Superior temporal gyrus (tissue), 1 donor: ENCODE measurements around the gene HADHB.

Experiments
- DNase-seq: peaks from one replicate; pipeline ENCODE4 v3.0.0-alpha.2; 2016; ENCODE audit errors: extremely low spot score

Gene HADHB

DNA sequence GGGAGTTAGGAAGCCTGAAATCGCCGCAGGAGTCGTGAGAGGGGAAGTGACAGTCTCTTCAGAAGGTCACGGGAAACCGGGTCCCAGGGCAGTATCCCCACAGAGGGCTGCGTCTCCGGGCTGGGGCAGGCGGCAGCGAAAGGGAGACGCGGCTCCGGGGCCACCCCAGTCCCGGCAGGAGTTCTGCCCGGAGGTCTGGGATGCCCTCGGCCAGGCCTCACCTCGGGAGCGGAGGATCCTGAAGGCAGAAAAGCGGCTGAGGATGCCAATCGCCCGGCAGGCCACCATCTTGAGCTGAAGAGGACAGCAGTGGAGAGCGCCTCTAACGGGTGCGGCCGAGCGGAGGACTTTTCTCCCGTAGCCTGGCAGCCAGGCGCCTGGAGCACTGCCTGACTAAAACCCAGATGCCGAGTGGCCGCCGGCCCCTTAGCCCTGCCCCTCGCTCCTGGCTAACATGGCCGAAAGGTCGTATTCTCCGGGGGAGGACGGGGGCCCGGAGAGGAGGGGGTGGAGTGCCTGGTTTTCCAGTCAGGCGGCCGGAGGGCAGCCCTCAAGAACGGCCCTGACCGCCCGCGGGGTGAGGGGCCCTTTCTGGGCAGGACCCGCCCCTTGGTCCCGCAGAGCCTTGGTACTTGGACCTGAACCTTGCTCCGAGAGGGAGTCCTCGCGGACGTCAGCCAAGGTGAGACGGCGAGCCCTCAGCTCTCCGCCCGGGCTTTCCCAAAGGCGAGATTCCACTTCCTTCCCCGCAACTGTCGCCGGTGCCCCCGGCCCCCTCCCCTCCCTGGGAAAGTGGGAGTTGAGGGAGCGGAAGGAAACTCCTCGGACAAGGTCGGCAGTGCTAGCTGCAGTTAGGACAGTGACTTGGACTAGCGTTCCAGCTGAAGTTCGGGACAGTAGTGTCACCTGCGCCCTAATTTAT, at the start of gene HADHB, which contains the start of gene HADHA:
TSS of gene HADHB (plus strand) at position 631 of the 922 bp plus-strand sequence. CDS start 9,316 bp downstream, outside the sequence.
TSS of gene HADHA (minus strand) at position 324 of the 922 bp plus-strand sequence. CDS start at position 288, 36 bp downstream.
- DNase-seq, result peak; percentile 90

DNA sequence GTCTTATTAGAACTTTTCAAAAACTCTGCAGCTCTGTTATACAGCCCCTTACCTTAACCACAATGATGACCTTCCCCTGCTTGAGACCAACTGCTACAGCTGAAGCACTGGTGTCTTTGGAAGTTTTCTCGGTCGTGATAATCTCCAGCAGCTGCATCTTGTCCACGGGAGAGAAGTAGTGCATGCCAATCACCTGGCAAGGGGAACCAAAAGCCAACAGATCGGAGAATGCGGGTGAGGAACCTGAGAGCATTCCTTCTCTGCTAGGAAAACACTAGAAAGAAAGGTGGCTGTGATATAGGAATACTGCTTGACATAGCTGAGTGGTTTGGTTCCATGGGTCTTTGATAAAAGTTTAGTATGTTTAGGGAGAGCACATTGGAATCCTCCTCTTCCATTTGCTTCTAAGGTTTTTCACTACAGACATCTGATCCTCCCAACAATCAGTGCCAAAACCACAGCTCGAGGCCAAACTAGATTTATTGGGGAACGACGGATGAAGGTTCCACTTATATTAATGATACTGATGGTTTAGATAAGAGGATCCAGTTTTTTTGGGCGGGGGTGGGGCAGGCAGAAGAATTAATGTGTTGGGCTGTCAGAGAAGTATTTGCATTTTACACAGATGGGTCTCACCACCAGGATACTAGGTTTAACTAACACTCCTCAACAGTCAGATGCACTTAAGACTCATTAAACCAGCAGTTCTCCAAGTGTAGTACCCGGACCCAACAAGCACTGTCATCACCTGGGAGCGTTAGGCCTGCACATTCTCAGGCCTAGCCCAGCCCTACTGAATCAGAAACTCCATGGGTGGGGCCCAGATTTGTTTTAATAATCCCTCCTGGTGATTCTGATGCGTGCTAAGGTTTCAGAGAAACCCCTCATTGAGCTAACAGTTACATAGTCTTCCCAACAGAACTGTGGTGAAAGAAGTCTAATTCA, 49.4 kb upstream of the HADHB start:
- DNase-seq, result no peak

DNA sequence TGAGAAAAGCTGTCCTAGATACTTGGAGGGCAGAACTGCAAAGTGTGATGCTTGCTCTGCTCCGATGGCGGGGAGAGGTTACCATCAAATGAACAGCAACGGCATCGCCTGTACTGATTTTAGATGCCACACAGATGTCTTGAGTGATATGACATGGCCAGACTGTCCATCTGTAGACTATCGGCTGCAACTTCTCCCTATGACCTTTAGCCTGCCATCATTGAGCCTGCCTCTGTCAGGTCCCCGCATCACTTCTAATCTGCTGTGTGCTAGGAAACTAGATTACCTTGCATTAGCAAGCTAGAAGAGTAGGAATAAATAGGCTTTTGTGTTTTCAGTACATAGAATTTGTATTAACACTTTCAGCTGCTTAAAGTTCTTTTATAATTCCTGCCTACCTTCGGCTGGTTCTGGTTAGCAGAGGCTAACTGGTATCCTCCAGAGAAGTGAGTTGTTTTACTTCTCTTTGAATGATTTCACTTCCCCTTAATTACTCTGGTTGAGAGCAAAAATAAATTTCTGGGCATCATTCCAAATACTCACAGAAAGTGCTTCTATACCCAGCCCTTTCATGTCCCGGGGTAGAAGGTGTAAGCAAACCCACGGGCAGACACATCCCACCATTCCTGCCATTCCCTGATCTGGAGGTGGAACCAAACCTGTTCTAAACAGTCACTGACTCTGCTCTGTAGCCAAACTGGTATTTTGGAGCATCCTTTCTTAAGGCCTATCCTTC, 47.9 kb upstream of the HADHB start:
- peak; percentile 50 for DNase-seq

DNA sequence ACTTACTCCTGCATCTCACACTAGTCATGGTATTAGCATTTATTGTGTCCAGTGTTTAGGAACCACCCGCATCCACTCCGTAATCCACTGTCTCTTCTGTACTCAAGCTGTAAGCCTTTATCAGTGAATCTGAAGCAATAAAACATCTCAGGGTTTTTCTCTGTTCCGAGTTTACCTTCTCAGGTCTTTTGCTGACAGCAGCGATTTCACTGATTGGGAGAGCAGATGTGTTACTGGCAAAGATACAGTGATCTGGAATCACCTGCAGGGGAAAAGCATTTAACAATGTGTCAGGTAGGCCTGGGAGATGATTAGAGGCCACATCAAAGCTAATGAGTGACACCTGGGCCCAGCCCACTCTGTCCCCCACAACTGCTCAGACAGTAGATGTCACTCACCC, 47.2 kb upstream of the HADHB start:
- DNase-seq, result no peak

DNA sequence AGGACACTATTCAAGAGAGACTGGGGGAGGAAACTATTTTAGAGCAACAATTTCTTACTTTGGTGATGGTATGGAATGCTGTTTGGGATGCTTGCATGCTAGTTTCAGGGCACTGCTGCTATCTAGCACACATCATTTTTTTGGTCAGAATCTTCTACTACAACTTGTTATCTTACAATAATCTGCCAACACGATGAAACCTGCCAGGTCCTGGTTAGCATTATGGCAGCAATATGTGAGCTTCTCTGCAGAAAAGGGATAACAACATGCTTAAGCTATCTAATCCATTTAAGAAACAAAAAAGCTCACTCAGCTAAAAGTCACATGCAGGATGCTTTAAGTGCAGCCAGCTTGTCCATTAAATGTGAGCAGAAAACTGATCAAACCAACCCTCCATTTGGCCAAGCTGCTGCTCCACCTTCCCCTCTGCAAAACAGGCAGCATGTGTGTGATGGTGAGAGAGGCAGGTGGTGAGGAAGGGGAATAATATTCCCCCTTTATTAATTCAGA, 41.7 kb upstream of the HADHB start:
- DNase-seq, result no peak

DNA sequence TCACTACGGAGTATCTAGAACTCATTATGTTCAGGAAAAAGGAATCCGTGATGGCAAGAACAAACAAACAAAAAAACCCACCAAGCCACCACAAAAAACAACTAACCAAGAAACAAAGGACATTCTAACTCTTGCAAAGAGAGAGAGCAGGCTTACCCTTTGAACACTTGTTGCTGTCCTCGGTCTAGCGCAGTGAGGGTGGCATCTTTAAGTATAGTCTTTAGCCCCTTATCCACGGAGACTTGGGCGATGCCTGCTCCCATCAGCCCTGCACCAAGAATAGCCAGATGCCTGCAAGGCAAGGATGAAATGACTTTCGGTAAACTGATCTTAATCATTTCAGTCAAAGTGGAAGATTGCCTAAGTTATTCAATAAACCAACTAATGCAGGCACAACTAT, 40.8 kb upstream of the HADHB start:
- no peak for DNase-seq

DNA sequence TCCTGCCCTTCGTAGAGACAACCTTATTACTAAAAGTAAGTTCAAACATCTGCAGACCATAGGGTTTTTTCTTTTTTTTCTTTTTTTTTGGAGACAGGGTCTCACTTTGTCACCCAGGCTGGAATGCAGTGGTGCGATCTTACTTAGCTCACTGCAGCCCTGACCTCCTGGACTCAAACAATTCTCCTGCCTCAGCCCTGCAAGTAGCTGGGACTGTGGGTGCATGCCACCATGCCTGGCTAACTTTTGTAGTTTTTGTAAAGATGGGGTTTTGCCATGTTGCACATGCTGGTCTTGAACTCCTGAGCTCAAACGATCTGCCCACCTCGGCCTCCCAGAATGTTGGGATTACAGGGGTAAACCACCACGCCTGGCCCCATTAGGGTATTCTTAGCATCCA, 32.7 kb upstream of the HADHB start:
- DNase-seq, result no peak

DNA sequence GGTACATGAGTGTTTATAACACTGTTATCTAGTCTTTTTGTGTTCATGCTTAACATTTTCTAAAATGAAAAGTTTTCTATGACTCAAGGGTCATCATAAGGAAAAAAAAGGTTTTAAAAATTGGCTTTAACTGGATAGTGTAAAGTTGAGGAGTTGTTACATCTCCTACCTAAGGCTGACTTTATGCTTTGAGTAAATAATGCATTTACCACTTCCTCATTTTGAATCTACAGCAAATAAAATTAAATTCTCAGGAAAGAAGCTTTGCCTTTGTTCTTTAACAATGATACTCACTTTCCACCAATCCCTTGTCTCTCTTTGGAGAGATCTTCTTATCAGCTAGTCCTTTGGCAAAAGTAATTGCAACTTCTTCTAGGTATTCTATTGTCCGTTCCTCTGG, 30.0 kb upstream of the HADHB start:
- DNase-seq, result no peak

DNA sequence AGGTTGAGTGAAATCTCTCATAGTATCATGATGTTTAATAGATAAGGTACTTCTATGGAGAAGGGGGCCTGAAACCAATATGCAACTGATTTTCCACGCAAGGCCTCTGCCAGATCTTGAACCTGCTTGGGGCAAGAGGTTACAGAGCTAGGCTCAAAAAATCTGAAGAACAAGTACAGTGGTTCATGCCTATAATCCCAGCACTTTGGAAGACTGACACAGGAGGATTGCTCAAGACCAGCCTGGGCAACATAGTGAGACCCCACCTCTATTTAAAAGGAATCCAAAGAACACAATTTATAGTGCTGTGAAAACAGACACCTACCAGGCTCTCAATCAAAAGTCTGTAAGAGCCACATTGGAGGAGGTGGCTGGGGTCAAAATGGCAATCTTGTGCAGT, 28.9 kb upstream of the HADHB start:
- no peak for DNase-seq

DNA sequence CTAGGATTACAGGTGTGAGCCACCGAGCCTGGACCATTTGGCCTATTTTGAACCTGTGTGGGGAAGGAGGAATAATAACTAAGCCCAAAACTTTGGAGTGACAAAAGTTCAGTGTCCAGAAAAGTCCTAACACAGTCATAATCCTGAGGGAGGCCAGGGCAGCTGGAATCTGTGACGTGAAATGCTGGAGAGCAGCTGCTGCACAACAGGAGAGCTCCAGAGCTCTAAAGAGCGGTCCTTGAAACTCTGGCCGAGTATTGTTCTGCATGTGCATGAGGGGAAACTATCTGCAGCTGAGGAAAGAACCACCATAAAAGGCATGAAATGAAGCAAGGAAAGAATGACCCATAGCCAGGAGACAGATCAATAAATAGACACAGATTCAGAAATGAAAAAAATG, 28.2 kb upstream of the HADHB start:
- no peak for DNase-seq

DNA sequence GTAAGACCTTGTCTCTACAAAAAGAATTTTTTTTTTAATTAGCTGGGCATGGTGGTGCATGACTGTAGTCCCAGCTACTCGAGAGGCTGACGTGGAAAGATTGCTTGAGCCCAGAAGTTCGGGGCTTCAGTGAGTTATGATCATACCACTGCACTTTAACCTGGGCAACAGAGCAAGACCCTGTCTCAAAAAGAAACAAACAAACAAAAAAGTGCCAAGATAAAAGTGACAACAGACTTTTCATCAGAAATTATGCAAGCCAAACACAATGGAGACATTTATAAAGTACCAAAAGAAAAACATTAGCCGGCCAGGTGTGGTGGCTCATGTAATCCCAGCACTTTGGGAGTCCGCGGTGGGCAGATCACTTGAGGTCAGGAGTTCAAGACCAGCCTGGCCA, 27.0 kb upstream of the HADHB start:
- no peak for DNase-seq

DNA sequence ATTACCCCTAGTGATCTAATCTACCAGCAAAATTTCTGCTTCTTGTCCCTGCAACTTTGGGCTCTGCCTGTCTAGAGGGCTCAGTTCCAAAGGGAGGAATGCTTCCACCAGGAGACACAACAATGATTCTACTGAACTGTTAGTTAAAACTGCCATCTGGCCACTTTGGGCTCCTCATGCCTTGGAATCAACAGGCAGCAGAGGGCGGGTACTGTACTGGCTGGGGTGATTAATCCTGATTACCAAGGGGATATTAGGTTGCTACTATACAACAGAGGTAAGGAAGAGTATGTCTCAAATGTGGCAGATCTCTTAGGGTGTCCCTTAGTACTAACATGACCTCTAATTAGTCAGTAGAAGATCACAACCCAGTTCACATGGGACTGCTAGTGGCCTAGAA, 21.7 kb upstream of the HADHB start:
- DNase-seq, result no peak

DNA sequence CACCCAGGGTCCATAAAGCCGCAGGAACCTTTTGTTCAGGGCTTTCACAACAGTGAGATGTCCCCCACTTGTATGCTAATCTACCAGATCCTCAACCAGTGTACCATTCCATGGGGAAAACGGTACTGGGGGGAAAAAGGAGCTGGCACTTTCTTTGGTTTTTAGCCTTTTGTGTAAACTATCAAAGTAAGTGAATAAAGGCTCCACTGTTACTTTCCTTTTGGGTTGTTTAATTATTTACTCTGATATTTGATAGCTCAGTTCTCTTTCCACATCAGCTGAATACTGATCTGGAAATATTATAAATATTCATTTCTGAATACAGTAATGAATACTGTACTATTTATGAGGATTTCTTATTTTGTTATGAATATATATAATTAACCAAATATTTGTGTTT, 20.6 kb upstream of the HADHB start:
- no peak for DNase-seq

DNA sequence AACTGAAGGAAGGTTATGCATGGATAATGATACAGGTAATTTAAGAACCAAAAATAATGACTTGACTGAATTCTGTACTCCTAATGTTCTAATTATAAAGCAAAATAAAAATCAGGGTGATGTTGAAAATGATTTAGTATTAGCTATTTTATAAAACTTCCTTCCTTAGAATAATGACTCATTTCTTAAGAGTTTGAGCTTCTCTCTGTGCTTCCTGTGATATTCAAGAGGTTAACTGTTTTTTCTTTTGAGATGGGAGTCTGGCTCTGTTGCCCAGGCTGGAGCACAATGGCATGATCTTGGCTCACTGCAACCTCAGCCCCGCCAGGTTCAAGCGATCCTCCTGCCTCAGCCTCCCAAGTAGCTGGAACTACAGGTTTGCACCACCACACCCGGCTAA, 15.1 kb upstream of the HADHB start:
- no peak for DNase-seq

DNA sequence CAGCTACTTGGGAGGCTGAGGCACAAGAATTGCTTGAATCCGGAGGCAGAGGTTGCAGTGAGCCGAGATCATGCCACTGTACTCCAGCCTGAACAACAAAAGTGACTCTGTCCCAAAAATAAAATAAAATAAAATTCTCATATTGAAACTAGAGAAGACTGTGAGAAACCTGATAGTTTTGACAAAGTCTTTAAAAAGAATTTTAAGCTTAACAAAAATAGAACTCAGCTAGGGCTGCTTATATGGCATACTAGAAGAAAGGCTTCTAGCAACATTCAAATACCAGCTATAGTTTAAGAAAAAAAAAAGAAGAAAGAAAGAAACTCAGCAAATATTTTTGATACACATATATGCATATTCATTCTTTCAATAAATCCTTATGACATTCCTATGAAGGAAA, 13.9 kb upstream of the HADHB start:
- no peak for DNase-seq

DNA sequence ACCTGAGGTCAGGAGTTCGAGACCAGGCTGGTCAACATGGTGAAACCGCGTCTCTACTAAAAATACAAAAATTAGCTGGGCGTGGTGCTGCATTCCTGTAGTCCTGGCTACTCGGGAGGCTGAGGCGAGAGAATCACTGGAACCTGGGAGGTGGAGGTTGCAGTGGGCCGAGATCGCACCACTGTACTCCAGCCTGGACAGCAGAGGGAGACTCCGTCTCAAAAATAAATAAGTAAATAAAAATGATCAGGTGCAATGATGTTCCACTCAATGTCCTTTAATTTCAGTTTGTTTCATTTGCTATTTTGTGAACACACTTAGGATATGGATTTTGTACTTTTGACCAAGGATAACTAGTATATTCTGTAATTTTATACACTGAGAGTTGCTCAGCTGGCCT, 9.7 kb upstream of the HADHB start:
- DNase-seq, result no peak

DNA sequence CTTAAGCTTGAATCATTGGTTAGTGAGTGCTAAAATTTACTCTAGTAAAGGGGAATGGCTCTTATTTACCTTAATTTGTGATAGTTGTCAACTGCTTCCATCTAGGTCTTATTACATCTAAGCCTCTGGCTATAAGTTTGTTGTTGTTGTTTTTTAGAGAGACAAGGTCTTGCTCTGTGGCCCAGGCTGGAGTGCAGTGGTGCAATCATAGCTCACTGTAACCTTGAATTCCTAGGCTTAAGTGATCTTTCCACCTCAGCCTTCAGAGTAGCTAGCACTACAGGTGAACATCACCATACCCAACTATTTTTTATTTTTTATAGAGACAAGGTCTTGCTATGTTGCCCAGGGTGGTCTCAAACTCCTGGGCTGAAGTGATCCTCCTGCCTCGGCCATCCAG, 6.9 kb upstream of the HADHB start:
- no peak for DNase-seq

DNA sequence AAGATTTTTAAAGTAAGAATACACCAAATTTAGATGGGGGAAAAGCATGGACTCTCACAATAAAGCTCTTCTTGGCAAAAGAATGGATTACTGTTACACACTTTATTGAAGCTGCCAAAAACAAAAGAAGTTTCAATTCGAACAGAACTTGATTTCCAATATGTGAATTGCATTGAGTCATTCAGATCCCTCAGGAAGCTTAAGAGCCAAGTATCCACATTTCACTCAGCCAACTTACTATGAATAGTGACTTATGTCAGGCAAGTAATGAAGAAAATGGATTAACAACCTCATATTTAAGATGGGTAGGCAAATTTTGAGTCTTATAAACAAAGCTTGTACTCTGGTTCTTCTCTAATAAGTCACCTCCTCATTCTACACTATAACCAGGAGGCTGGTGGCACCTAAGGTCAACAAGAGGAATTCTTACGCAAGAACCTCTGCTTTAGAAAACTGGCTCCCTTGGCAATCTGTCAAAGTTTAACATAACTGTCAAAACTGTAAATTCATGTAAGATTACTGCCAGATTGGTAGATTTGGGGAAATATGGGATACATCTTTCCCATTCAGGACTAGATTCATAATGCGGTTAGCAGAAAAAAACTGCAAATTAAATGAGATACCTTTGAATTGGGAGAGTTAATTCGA, 6.3 kb upstream of the HADHB start:
- DNase-seq, result no peak

DNA sequence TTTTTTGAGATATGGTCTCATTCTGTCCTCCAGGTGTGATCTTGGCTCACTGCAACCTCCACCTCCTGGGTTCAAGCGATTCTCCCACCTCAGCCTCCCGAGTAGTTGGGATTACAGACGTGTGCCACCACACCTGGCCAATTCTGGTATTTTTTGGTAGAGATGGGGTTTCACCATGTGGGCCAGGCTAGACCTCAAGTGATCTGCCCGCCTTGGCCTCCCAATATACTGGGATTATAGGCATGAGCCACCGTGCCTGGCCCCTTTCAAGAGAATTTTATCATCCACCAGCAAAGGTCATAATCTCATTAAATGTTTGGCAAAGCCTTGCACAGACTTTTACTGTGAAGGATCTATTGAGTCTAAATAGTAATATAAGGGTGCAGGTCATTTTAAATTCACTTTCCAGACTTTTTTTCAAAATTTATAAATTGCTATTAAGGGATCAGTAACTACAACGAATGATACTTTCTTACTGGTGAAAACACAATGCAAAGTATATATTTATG, 2.8 kb upstream of the HADHB start:
- DNase-seq, result no peak

DNA sequence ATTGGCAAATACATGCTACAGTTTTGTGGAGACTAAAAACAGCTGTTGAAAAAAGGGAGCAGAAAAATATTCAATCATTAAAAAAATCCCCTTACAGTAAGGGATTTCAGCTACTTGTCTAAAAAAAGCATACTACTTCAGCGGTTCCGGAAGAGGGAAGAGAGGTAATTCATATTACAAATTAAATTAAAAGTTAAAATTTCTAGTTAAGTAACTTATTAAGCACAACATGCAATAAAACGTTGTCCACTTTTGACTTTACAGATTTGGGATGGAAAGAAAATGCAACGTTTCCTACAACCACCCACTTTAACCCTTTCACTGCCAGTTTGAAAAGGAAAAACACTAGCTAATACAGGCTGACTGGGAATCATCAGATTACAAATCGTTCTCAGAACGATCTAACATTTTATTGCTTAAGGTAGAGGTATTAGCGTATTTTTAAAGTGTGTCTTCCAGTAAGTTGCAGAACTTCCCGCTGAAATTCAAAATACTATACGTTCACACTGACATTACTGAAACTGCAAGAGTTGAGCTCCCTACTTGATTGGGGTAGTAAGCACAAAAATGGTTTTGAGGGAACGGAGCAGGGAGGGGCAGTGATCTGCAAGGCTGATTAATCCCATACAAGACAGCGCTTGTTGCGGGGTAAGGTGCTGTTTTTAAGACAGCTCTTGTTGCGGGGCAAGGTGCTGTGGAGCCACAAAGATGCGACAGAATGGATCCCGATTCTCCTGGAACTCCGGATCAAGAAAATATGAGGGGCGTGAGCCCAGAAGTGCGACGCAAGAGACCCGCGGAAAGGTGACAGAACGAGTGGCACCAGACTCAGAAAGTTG, 1.1 kb upstream of the HADHB start:
- peak; percentile 67 for DNase-seq
